GM12872 (cell line): ENCODE measurements around the gene PPP3CA.

Experiments used
- CTCF ChIP-seq: IDR thresholded peaks from 3 replicates; pipeline ENCODE4 v1.5.1; 2011; ENCODE audit warnings: low read depth, mild to moderate bottlenecking, low read length, moderate library complexity; ENCODE audit not compliant: insufficient read depth

The PPP3CA gene

GRCh38 chr4:101184668-101185067, 162.7 kb downstream of the PPP3CA start:
- no peak for TF ChIP-seq CTCF

GRCh38 chr4:101183666-101184373, 163.5 kb downstream of the PPP3CA start:
- no peak for TF ChIP-seq CTCF

GRCh38 chr4:101183221-101183620, 164.1 kb downstream of the PPP3CA start:
- no peak for TF ChIP-seq CTCF

GRCh38 chr4:101178731-101179130, 168.6 kb downstream of the PPP3CA start:
- TF ChIP-seq CTCF: no peak

- TF ChIP-seq CTCF: no peak
Measured at GRCh38 chr4:101177154-101177553, 170.2 kb downstream of the PPP3CA start.

GRCh38 chr4:101175896-101176676, 171.2 kb downstream of the PPP3CA start:
- no peak for TF ChIP-seq CTCF

GRCh38 chr4:101174679-101175345, 172.5 kb downstream of the PPP3CA start:
- no peak for TF ChIP-seq CTCF
